Loucy (cell line): ENCODE measurements around the gene NPY2R.

Experiments used
- H2AFZ ChIP-seq: fragments of 200-600 bp; sonication (generic); 2 replicates; pipeline ENCODE4 v1.6.0; 2016; ENCODE audit warnings: antibody characterized with exemption, mild to moderate bottlenecking, low read length, moderate library complexity
- H3F3A ChIP-seq: fragments of 200-600 bp; 2 replicates; pipeline ENCODE4 v1.6.0; 2016; ENCODE audit warnings: antibody characterized with exemption, low read depth, mild to moderate bottlenecking
- H3K27me3 ChIP-seq: fragments of 200-600 bp; sonication (generic); 2 replicates; pipeline ENCODE4 v1.6.1; 2014; ENCODE audit warnings: low read length, mild to moderate bottlenecking; ENCODE audit not compliant: insufficient read depth, poor library complexity, severe bottlenecking
- H3K36me3 ChIP-seq: fragments of 200-600 bp; sonication (generic); 2 replicates; pipeline ENCODE4 v1.6.1; 2016; ENCODE audit warnings: low read length; ENCODE audit not compliant: insufficient read depth
- H3K4me1 ChIP-seq: fragments of 200-600 bp; sonication (generic); 2 replicates; pipeline ENCODE4 v1.5.1; 2014; ENCODE audit warnings: low read length, mild to moderate bottlenecking; ENCODE audit not compliant: insufficient read depth, poor library complexity, severe bottlenecking
- H3K4me2 ChIP-seq: fragments of 200-600 bp; sonication (generic); 2 replicates; pipeline ENCODE4 v1.6.0; 2014; ENCODE audit warnings: antibody characterized with exemption, low read length, low read depth, mild to moderate bottlenecking; ENCODE audit not compliant: poor library complexity, severe bottlenecking
- H3K4me3 ChIP-seq: fragments of 200-600 bp; sonication (generic); 2 replicates; pipeline ENCODE4 v1.5.1; 2014; ENCODE audit warnings: low read length, mild to moderate bottlenecking, mixed read lengths; ENCODE audit not compliant: poor library complexity, severe bottlenecking
- H3K79me2 ChIP-seq: fragments of 200-600 bp; sonication (generic); 2 replicates; pipeline ENCODE4 v1.6.1; 2014; ENCODE audit warnings: low read length; ENCODE audit not compliant: insufficient read depth
- H3K9ac ChIP-seq: fragments of 200-600 bp; sonication (generic); 2 replicates; pipeline ENCODE4 v1.6.0; 2014; ENCODE audit warnings: mild to moderate bottlenecking, low read depth, low read length, moderate library complexity; ENCODE audit not compliant: poor library complexity, severe bottlenecking
- H3K9me2 ChIP-seq: fragments of 200-600 bp; sonication (generic); replicated peaks from 2 replicates; pipeline ENCODE4 v1.6.1; 2016; ENCODE audit warnings: low read depth, low read length, mixed read lengths
- H3K9me3 ChIP-seq: fragments of 200-600 bp; sonication (generic); 2 replicates; pipeline ENCODE4 v1.6.1; 2014; ENCODE audit warnings: mild to moderate bottlenecking, antibody characterized with exemption, low read length, low read depth; ENCODE audit not compliant: insufficient read depth
- H4K20me1 ChIP-seq: fragments of 200-600 bp; sonication (generic); 2 replicates; pipeline ENCODE4 v1.6.0; 2014; ENCODE audit warnings: antibody characterized with exemption, low read length, mild to moderate bottlenecking; ENCODE audit not compliant: insufficient read depth, poor library complexity, severe bottlenecking
- EZH2phosphoT487 ChIP-seq: fragments of 200-600 bp; IDR thresholded peaks from 2 replicates; pipeline ENCODE4 v1.6.1; 2018; ENCODE audit warnings: antibody characterized with exemption, mild to moderate bottlenecking, moderate library complexity, borderline replicate concordance
- TF ChIP-seq, protein P1 (sequence below): fragments of 200-600 bp; sonication (generic); conservative IDR thresholded peaks from 2 replicates; pipeline ENCODE4 v1.5.1; 2014; ENCODE audit warnings: mild to moderate bottlenecking, antibody characterized with exemption, low read length

The NPY2R gene, protein sequence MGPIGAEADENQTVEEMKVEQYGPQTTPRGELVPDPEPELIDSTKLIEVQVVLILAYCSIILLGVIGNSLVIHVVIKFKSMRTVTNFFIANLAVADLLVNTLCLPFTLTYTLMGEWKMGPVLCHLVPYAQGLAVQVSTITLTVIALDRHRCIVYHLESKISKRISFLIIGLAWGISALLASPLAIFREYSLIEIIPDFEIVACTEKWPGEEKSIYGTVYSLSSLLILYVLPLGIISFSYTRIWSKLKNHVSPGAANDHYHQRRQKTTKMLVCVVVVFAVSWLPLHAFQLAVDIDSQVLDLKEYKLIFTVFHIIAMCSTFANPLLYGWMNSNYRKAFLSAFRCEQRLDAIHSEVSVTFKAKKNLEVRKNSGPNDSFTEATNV

DNA sequence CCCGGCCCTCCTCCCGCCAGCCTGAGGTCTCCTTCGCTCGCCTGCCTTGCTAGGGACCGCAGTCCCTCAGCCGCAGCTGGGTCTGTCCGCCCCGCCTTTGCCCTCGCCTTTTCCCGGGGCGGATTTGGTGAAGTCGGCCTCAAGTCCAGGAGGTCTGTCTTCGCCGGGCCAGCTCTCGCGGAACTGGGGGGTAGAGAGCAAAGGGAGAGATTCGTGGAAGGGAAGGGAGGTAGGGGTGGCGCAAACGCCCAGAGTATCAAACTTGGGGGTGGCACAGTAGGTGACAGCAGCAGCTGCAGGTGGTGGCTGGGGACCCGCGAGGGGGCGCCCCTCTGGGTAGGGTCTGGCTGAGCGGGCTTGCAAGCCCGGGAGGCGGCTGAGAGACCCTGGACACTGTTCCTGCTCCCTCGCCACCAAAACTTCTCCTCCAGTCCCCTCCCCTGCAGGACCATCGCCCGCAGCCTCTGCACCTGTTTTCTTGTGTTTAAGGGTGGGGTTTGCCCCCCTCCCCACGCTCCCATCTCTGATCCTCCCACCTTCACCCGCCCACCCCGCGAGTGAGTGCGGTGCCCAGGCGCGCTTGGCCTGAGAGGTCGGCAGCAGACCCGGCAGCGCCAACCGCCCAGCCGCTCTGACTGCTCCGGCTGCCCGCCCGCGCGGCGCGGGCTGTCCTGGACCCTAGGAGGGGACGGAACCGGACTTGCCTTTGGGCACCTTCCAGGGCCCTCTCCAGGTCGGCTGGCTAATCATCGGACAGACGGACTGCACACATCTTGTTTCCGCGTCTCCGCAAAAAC is at the start of gene NPY2R:
Gene NPY2R, plus strand, starts transcription at position 379 of the 797 bp plus-strand sequence. CDS start 5,304 bp downstream, outside the sequence.
- no peak within 1 kb of the TSS for H3K4me2 ChIP-seq
- TF ChIP-seq, protein P1, sequence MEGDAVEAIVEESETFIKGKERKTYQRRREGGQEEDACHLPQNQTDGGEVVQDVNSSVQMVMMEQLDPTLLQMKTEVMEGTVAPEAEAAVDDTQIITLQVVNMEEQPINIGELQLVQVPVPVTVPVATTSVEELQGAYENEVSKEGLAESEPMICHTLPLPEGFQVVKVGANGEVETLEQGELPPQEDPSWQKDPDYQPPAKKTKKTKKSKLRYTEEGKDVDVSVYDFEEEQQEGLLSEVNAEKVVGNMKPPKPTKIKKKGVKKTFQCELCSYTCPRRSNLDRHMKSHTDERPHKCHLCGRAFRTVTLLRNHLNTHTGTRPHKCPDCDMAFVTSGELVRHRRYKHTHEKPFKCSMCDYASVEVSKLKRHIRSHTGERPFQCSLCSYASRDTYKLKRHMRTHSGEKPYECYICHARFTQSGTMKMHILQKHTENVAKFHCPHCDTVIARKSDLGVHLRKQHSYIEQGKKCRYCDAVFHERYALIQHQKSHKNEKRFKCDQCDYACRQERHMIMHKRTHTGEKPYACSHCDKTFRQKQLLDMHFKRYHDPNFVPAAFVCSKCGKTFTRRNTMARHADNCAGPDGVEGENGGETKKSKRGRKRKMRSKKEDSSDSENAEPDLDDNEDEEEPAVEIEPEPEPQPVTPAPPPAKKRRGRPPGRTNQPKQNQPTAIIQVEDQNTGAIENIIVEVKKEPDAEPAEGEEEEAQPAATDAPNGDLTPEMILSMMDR = no peak
- no peak for TF ChIP-seq EZH2phosphoT487
- no peak within 1 kb of the TSS for H3K4me3 ChIP-seq
- H3F3A ChIP-seq = no peaks in the 10 kb centered on the region
- no peak within 1 kb of the TSS for H2AFZ ChIP-seq
- no peaks in the 10 kb centered on the region for H3K36me3 ChIP-seq
- no peaks in the 10 kb centered on the region for H3K9me3 ChIP-seq
- H3K4me1 ChIP-seq = no peaks in the 10 kb centered on the region
- no peaks in the 10 kb centered on the region for H3K27me3 ChIP-seq
- H3K9me2 ChIP-seq = no peaks in the 10 kb centered on the region
- no peaks in the 10 kb centered on the region for H3K79me2 ChIP-seq
- H4K20me1 ChIP-seq = no peaks in the 10 kb centered on the region
- no peak within 1 kb of the TSS for H3K9ac ChIP-seq

DNA sequence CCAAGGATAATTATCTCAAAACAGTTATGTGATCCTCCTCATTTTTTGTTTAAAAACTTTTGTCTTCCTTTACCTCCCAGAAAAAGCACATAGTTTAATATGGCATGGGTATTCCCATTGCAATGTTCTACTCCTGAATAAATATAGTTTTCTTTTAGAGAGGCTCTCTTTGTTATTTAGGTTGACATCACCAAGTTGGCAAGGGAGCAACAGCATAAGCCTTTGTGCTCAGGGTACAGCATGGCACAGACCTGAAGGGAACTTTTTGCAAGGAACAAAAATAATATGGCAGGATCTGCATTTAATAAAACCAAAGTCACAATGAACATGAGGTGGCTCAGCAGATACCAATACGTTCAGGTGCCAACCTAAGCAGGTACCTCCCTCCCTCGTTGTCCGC is 47.1 kb upstream of the NPY2R start:
- Histone ChIP-seq H3F3A (no peaks in the 10 kb centered on the region), H3K4me1 (no peaks in the 10 kb centered on the region)

DNA sequence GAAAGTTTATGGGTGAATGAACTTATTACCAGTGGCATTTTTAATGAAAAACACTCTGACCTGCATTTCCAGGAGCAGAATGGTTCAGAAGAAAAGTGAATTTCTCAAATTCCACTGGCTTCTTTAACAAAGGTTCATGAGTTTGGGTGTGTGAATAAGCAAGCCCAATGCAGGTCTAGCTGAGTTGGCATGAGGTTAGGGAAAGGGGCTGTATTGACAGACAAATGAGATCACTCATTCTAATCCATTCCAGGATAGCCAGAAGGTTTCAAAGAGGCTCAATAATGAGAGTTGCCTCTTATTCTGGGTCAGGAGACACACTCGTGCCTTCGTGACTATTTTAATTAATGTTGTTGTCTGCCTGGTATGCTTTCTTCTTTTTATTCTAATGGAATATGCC is 43.7 kb upstream of the NPY2R start:
- Histone ChIP-seq H3K9ac (no peak overlapping the region), H3F3A (no peaks in the 10 kb centered on the region), H3K4me3 (no peak overlapping the region), H3K4me1 (no peaks in the 10 kb centered on the region), H4K20me1 (no peaks in the 10 kb centered on the region), H3K27me3 (no peaks in the 10 kb centered on the region), H3K9me2 (no peaks in the 10 kb centered on the region), H3K4me2 (no peak overlapping the region), H3K36me3 (no peaks in the 10 kb centered on the region), H3K79me2 (no peaks in the 10 kb centered on the region), H2AFZ (no peak overlapping the region), H3K9me3 (no peaks in the 10 kb centered on the region)
- TF ChIP-seq, protein P1 = no peak
- TF ChIP-seq EZH2phosphoT487 = no peak

More for the DNA sequence above, 47.1 kb upstream of the NPY2R start:
- Histone ChIP-seq H2AFZ (no peak overlapping the region), H3K4me3 (no peak overlapping the region), H3K9ac (no peak overlapping the region), H3K9me2 (no peaks in the 10 kb centered on the region), H3K4me2 (no peak overlapping the region), H3K27me3 (no peaks in the 10 kb centered on the region), H3K9me3 (no peaks in the 10 kb centered on the region), H3K79me2 (no peaks in the 10 kb centered on the region), H3K36me3 (no peaks in the 10 kb centered on the region), H4K20me1 (no peaks in the 10 kb centered on the region)
- TF ChIP-seq, protein P1 = no peak
- no peak for TF ChIP-seq EZH2phosphoT487
